Aorta (tissue), 5 donors: ENCODE data around the gene AGAP3. TPM values are rescaled to one million over a fixed set of nuclear protein-coding genes. Genes with fewer than 3 reads are reported as not detected.

Source experiments
- ATAC-seq: fragments of 200-7000 bp; cut with Tn5 transposase; one replicate; pipeline ENCODE4 v1.9.1; 2022; ENCODE audit warnings: moderate library complexity; ENCODE audit not compliant: low FRiP score
- DNase-seq, 2 donors: peaks; one replicate each; pipeline ENCODE4 v3.0.0-alpha.2; 2020
- H3K27ac ChIP-seq, 2 donors: one replicate each; pipeline ENCODE4 v1.5.1; 2013; ENCODE audit warnings: low read length in 2 of 2, mild to moderate bottlenecking in 2 of 2, moderate library complexity in 2 of 2, control low read depth in 1 of 2, inconsistent platforms in 1 of 2, low read depth in 1 of 2
- H3K27me3 ChIP-seq, 2 donors: one replicate each; pipeline ENCODE4 v1.6.1; 2013; ENCODE audit warnings: control low read depth in 1 of 2, low read length in 1 of 2, mild to moderate bottlenecking in 1 of 2, moderate library complexity in 1 of 2; ENCODE audit not compliant: insufficient read depth in 2 of 2, control insufficient read depth in 1 of 2
- H3K36me3 ChIP-seq, 2 donors: one replicate each; pipeline ENCODE4 v1.6.1; 2013; ENCODE audit warnings: control low read depth in 1 of 2, low read length in 1 of 2, mild to moderate bottlenecking in 1 of 2; ENCODE audit not compliant: insufficient read depth in 2 of 2, control insufficient read depth in 1 of 2
- H3K4me1 ChIP-seq, 2 donors: one replicate each; pipeline ENCODE4 v1.6.1; 2013; ENCODE audit warnings: low read length in 2 of 2, control low read depth in 1 of 2, mild to moderate bottlenecking in 1 of 2, moderate library complexity in 1 of 2; ENCODE audit not compliant: insufficient read depth in 2 of 2, control insufficient read depth in 1 of 2
- H3K4me3 ChIP-seq, 2 donors: one replicate each; pipeline ENCODE4 v1.5.1; 2013; ENCODE audit warnings: low read length in 2 of 2, control low read depth in 1 of 2, mild to moderate bottlenecking in 1 of 2
- H3K9me3 ChIP-seq: one replicate; pipeline ENCODE4 v1.6.1; 2013; ENCODE audit warnings: mild to moderate bottlenecking, low read length; ENCODE audit not compliant: control insufficient read depth
- WGBS, 2 donors: extraction: QIAGEN DNeasy Blood & Tissue Kit; methylation state at CpG; one replicate each; pipeline ENCODE4 v1.1.7; 2013; 5-methylcytosine and 5-hydroxymethylcytosine counted together
- intact Hi-C, 2 donors: fragments of 100-400 bp; cut with DNase I; formaldehyde crosslinking; loops; one replicate each; pipeline versions ENCODE4 v1.14.2 to v1.15.0; 2022
- polyA plus RNA-seq, 2 donors: library from polyadenylated mRNA; stranded (reverse); fragments of 200-250 nt; gene quantifications; one replicate each; pipeline ENCODE4 v1.2.3, GENCODE V29; 2013
- total RNA-seq, 2 donors: library from RNA; stranded (reverse); fragmentation: NEBNext Ultra II Directional; extraction: Animal tissue kit (Norgen Biotek cat#: 25700); gene quantifications; one replicate each; pipeline ENCODE4 v1.2.1, GENCODE V29; 2021
- donor health status: healthy with polysubstance abuse.
- donor health status: Bipolar disorder and iron deficiency.
- donor health status: DM: no; HTN: no; CAD: no.
- donor health status: DM: no; HTN: no; CAD: no.
- donor health status: DM: yes; HTN: yes; CAD: no.

AGAP3 gene
- total and polyA plus RNA-seq, 4 donors, result 21.5 to 115 (median 82.7) TPM

GRCh38 chr7:151132461-151133205 is 46.4 kb downstream of the AGAP3 start:
- Histone ChIP-seq H3K9me3 (no peaks in the 10 kb centered on the region), H3K36me3 (peaks cover 0 to 7% of the 10 kb centered on the region in 2 donors), H3K27me3 (no peaks in the 10 kb centered on the region), H3K4me3 (no peak overlapping the region), H3K27ac (no peak overlapping the region), H3K4me1 (no peaks in the 10 kb centered on the region)
- peak in 1 of 2 donors; percentile 49 for DNase-seq
- no peak for ATAC-seq
- WGBS, 2 donors, result 94 to 95% methylated on average over 21 of the region's 21 CpGs
- intact Hi-C loops, result no loop called here

GRCh38 chr7:151133266-151133985 is 47.2 kb downstream of the AGAP3 start:
- Histone ChIP-seq H3K4me1 (no peaks in the 10 kb centered on the region), H3K36me3 (peaks cover 0 to 7% of the 10 kb centered on the region in 2 donors), H3K27ac (no peak overlapping the region), H3K9me3 (no peaks in the 10 kb centered on the region), H3K27me3 (no peaks in the 10 kb centered on the region), H3K4me3 (no peak overlapping the region)
- 90 to 91% methylated on average over 16 of the region's 16 CpGs for WGBS, 2 donors
- DNase-seq (no peak), ATAC-seq (no peak)
- intact Hi-C loops, result no loop called here

- ATAC-seq (no peak), DNase-seq (peak; percentile 24 to 57)
- Histone ChIP-seq H3K27ac (no peak overlapping the region), H3K9me3 (no peaks in the 10 kb centered on the region), H3K27me3 (no peaks in the 10 kb centered on the region), H3K36me3 (peaks cover 0 to 7% of the 10 kb centered on the region in 2 donors), H3K4me1 (no peaks in the 10 kb centered on the region), H3K4me3 (no peak overlapping the region)
- WGBS, 2 donors, result 92% methylated on average over 24 of the region's 24 CpGs
- intact Hi-C loops, result no loop called here
These were observed 47.9 kb downstream of the AGAP3 start for GRCh38 chr7:151133986-151134742.

GRCh38 chr7:151134743-151135524 is 48.7 kb downstream of the AGAP3 start:
- Histone ChIP-seq H3K27me3 (no peaks in the 10 kb centered on the region), H3K4me1 (no peaks in the 10 kb centered on the region), H3K9me3 (no peaks in the 10 kb centered on the region), H3K4me3 (no peak overlapping the region), H3K36me3 (peaks cover 0 to 7% of the 10 kb centered on the region in 2 donors), H3K27ac (no peak overlapping the region)
- intact Hi-C loops, result no loop called here
- ATAC-seq (no peak), DNase-seq (peak; percentile 33 to 49)
- 93 to 94% methylated on average over 14 of the region's 14 CpGs for WGBS, 2 donors

GRCh38 chr7:151135525-151135845 is 49.2 kb downstream of the AGAP3 start:
- no peaks in the 10 kb centered on the region for H3K9me3 ChIP-seq
- no peaks in the 10 kb centered on the region for H3K27me3 ChIP-seq
- no peak overlapping the region for H3K4me3 ChIP-seq
- intact Hi-C loops, result no loop called here
- H3K36me3 ChIP-seq, result peaks cover 0 to 7% of the 10 kb centered on the region in 2 donors
- H3K27ac ChIP-seq, result no peak overlapping the region
- WGBS, 2 donors, result 94 to 98% methylated on average over 5 of the region's 5 CpGs
- DNase-seq (peak in 1 of 2 donors; percentile 48), ATAC-seq (no peak)
- H3K4me1 ChIP-seq, result no peaks in the 10 kb centered on the region

- peaks cover 0 to 7% of the 10 kb centered on the region in 2 donors for H3K36me3 ChIP-seq
- no peaks in the 10 kb centered on the region for H3K4me1 ChIP-seq
- H3K27ac ChIP-seq, result no peak overlapping the region
- no peak overlapping the region for H3K4me3 ChIP-seq
- WGBS, 2 donors, result 93 to 94% methylated on average over 33 of the region's 33 CpGs
- ATAC-seq, result no peak
- H3K9me3 ChIP-seq, result no peaks in the 10 kb centered on the region
- no peaks in the 10 kb centered on the region for H3K27me3 ChIP-seq
- DNase-seq, result peak in 1 of 2 donors; percentile 47
- intact Hi-C loops, result no loop called here
These were observed 49.9 kb downstream of the AGAP3 start for GRCh38 chr7:151135866-151136843.

GRCh38 chr7:151137076-151137675 is 50.9 kb downstream of the AGAP3 start:
- ATAC-seq (no peak), DNase-seq (peak in 1 of 2 donors; percentile 59)
- intact Hi-C loops, result no loop called here
- Histone ChIP-seq H3K27me3 (no peaks in the 10 kb centered on the region), H3K9me3 (no peaks in the 10 kb centered on the region), H3K36me3 (peaks cover 0 to 6% of the 10 kb centered on the region in 2 donors), H3K27ac (no peak overlapping the region), H3K4me1 (no peaks in the 10 kb centered on the region), H3K4me3 (no peak overlapping the region)
- WGBS, 2 donors, result 85 to 87% methylated on average over 22 of the region's 22 CpGs
